ENCODE measurements around the gene ZKSCAN7.

The ZKSCAN7 gene

DNA sequence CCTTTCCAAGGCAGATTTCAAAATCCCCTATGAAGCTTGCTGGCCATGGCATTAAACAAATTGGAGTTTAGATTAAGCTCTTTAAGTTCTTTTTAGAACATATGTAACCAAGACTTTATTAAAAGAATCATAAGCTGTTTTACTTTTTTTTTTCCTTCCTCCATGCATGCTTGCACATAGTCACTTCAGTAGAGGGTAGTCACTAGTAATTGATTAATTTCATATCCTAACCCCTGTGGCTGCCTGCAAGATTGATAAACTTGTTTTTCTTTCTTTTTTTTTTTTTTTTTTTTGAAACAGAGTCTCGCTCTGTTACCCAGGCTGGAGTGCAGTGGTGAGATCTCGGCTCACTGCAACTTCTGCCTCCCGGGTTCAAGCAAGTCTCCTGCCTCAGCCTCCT, 33.3 kb upstream of the ZKSCAN7 start:
- H3K4me2 ChIP-seq (ENCODE audit: low read depth, low read length, poor library complexity, severe bottlenecking) = no peak overlapping the region
- no peaks in the 10 kb centered on the region for H4K20me1 ChIP-seq (ENCODE audit: insufficient read depth, low read length, poor library complexity, severe bottlenecking)
- no peaks in the 10 kb centered on the region for H3K79me2 ChIP-seq (ENCODE audit: insufficient read depth, low read length)
- H3F3A ChIP-seq (ENCODE audit: low read depth) = no peaks in the 10 kb centered on the region
- no peaks in the 10 kb centered on the region for H3K4me1 ChIP-seq (ENCODE audit: insufficient read depth, low read length, poor library complexity, severe bottlenecking)
- no peaks in the 10 kb centered on the region for H3K9me2 ChIP-seq (replicated peaks; ENCODE audit: low read depth, low read length)
- H3K9ac ChIP-seq (ENCODE audit: low read depth, low read length, poor library complexity, severe bottlenecking) = no peak overlapping the region
- no peaks in the 10 kb centered on the region for H3K9me3 ChIP-seq (ENCODE audit: insufficient read depth, low read depth, low read length)
- H2AFZ ChIP-seq (ENCODE audit: low read length) = no peak overlapping the region
- H3K36me3 ChIP-seq (ENCODE audit: insufficient read depth, low read length) = no peaks in the 10 kb centered on the region
- TF ChIP-seq EZH2phosphoT487 (IDR thresholded peaks at IDR 0.05; ENCODE audit: borderline replicate concordance) = no peak
- TF ChIP-seq, protein P1, sequence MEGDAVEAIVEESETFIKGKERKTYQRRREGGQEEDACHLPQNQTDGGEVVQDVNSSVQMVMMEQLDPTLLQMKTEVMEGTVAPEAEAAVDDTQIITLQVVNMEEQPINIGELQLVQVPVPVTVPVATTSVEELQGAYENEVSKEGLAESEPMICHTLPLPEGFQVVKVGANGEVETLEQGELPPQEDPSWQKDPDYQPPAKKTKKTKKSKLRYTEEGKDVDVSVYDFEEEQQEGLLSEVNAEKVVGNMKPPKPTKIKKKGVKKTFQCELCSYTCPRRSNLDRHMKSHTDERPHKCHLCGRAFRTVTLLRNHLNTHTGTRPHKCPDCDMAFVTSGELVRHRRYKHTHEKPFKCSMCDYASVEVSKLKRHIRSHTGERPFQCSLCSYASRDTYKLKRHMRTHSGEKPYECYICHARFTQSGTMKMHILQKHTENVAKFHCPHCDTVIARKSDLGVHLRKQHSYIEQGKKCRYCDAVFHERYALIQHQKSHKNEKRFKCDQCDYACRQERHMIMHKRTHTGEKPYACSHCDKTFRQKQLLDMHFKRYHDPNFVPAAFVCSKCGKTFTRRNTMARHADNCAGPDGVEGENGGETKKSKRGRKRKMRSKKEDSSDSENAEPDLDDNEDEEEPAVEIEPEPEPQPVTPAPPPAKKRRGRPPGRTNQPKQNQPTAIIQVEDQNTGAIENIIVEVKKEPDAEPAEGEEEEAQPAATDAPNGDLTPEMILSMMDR (conservative IDR thresholded peaks at IDR 0.05; ENCODE audit: low read length) = no peak
- H3K27me3 ChIP-seq (ENCODE audit: insufficient read depth, low read length, poor library complexity, severe bottlenecking) = no peaks in the 10 kb centered on the region
- no peak overlapping the region for H3K4me3 ChIP-seq (ENCODE audit: low read length, poor library complexity, severe bottlenecking)

DNA sequence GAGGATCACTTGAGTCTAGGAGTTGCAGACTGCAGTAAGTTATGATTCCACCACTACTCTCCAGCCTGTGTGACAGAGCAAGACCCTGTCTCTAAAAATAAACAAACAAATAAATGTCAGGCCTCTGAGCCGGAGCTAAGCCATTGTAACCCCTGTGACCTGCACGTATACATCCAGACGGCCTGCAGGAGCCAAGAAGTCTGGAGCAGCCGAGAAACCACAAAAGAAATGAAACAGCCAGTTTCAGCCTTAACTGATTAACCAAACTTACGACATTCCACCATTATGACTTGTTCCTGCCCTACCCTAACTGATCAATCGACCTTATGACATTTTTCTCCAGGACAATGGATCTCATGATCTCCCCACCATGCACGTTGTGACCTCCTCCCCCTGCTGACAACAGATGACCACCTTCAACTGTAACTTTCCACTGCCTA, 32.5 kb upstream of the ZKSCAN7 start:
- no peak overlapping the region for H3K9ac ChIP-seq (ENCODE audit: low read depth, low read length, poor library complexity, severe bottlenecking)
- H3K27me3 ChIP-seq (ENCODE audit: insufficient read depth, low read length, poor library complexity, severe bottlenecking) = no peaks in the 10 kb centered on the region
- no peaks in the 10 kb centered on the region for H3K9me2 ChIP-seq (replicated peaks; ENCODE audit: low read depth, low read length)
- H3K4me2 ChIP-seq (ENCODE audit: low read depth, low read length, poor library complexity, severe bottlenecking) = no peak overlapping the region
- no peaks in the 10 kb centered on the region for H3K4me1 ChIP-seq (ENCODE audit: insufficient read depth, low read length, poor library complexity, severe bottlenecking)
- TF ChIP-seq, protein P1 (conservative IDR thresholded peaks at IDR 0.05; ENCODE audit: low read length) = no peak
- no peak for TF ChIP-seq EZH2phosphoT487 (IDR thresholded peaks at IDR 0.05; ENCODE audit: borderline replicate concordance)
- H3K79me2 ChIP-seq (ENCODE audit: insufficient read depth, low read length) = no peaks in the 10 kb centered on the region
- H3K36me3 ChIP-seq (ENCODE audit: insufficient read depth, low read length) = no peaks in the 10 kb centered on the region
- H3F3A ChIP-seq (ENCODE audit: low read depth) = no peaks in the 10 kb centered on the region
- H2AFZ ChIP-seq (ENCODE audit: low read length) = no peak overlapping the region
- no peaks in the 10 kb centered on the region for H3K9me3 ChIP-seq (ENCODE audit: insufficient read depth, low read depth, low read length)
- H3K4me3 ChIP-seq (ENCODE audit: low read length, poor library complexity, severe bottlenecking) = no peak overlapping the region
- no peaks in the 10 kb centered on the region for H4K20me1 ChIP-seq (ENCODE audit: insufficient read depth, low read length, poor library complexity, severe bottlenecking)

DNA sequence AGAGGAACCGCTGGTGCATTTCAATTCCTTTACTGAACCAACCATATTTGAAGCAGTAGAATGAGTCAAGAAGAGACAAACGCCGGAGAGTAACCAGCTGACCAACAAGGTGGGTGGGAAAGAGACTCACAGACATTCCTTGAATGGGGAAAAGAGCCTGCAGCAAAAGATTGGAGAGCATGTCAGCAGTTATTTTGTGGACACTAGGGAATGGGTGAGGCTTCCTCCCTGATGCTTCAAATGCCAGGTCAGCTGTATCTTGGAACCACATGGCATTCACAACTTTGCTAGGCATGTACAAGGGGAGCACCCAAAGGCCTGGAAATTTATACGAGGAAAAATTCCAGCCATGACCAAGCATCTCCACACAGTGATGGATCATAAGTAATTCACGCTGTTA, 29.9 kb upstream of the ZKSCAN7 start:
- no peak overlapping the region for H3K4me2 ChIP-seq (ENCODE audit: low read depth, low read length, poor library complexity, severe bottlenecking)
- no peaks in the 10 kb centered on the region for H3K79me2 ChIP-seq (ENCODE audit: insufficient read depth, low read length)
- H2AFZ ChIP-seq (ENCODE audit: low read length) = no peak overlapping the region
- H3K4me3 ChIP-seq (ENCODE audit: low read length, poor library complexity, severe bottlenecking) = no peak overlapping the region
- H3F3A ChIP-seq (ENCODE audit: low read depth) = no peaks in the 10 kb centered on the region
- no peaks in the 10 kb centered on the region for H3K9me3 ChIP-seq (ENCODE audit: insufficient read depth, low read depth, low read length)
- no peaks in the 10 kb centered on the region for H3K4me1 ChIP-seq (ENCODE audit: insufficient read depth, low read length, poor library complexity, severe bottlenecking)
- no peak overlapping the region for H3K9ac ChIP-seq (ENCODE audit: low read depth, low read length, poor library complexity, severe bottlenecking)
- H3K36me3 ChIP-seq (ENCODE audit: insufficient read depth, low read length) = no peaks in the 10 kb centered on the region
- no peaks in the 10 kb centered on the region for H3K27me3 ChIP-seq (ENCODE audit: insufficient read depth, low read length, poor library complexity, severe bottlenecking)
- H4K20me1 ChIP-seq (ENCODE audit: insufficient read depth, low read length, poor library complexity, severe bottlenecking) = no peaks in the 10 kb centered on the region
- no peaks in the 10 kb centered on the region for H3K9me2 ChIP-seq (replicated peaks; ENCODE audit: low read depth, low read length)
- TF ChIP-seq EZH2phosphoT487 (IDR thresholded peaks at IDR 0.05; ENCODE audit: borderline replicate concordance) = no peak
- TF ChIP-seq, protein P1 (conservative IDR thresholded peaks at IDR 0.05; ENCODE audit: low read length) = no peak
